ENCODE data around the gene FHIT.

Gene FHIT

GRCh38 chr3:60399292-60399691 lies 852.0 kb downstream of the FHIT start:
- H3K9me3 ChIP-seq (ENCODE audit: insufficient read depth, low read length), result no peaks in the 10 kb centered on the region
- no peak overlapping the region for H2AFZ ChIP-seq (ENCODE audit: low read depth, low read length)
- no peaks in the 10 kb centered on the region for H3K27me3 ChIP-seq (ENCODE audit: low read depth, low read length)
- no peak for TF ChIP-seq EZH2phosphoT487 (IDR thresholded peaks at IDR 0.05; ENCODE audit: low read depth)
- TF ChIP-seq CTCF (IDR thresholded peaks at IDR 0.05; ENCODE audit: low read depth, low read length), result no peak
- H3K4me2 ChIP-seq (ENCODE audit: low read length), result no peak overlapping the region
- no peaks in the 10 kb centered on the region for H3K36me3 ChIP-seq (replicated peaks; ENCODE audit: low read depth, low read length)
- H3K79me2 ChIP-seq (ENCODE audit: low read length), result no peaks in the 10 kb centered on the region
- H3K4me3 ChIP-seq (ENCODE audit: low read length), result no peak overlapping the region
- H4K20me1 ChIP-seq (ENCODE audit: insufficient read depth, low read length), result no peaks in the 10 kb centered on the region
- H3K27ac ChIP-seq (ENCODE audit: low read length), result no peak overlapping the region
- no peak overlapping the region for H3K9ac ChIP-seq (ENCODE audit: low read length)
- H3K4me1 ChIP-seq (ENCODE audit: low read length), result no peaks in the 10 kb centered on the region

- Histone ChIP-seq H3K36me3 (replicated peaks; ENCODE audit: low read depth, low read length) (no peaks in the 10 kb centered on the region), H4K20me1 (ENCODE audit: insufficient read depth, low read length) (no peaks in the 10 kb centered on the region), H3K79me2 (ENCODE audit: low read length) (no peaks in the 10 kb centered on the region), H3K4me1 (ENCODE audit: low read length) (no peaks in the 10 kb centered on the region), H2AFZ (ENCODE audit: low read depth, low read length) (no peak overlapping the region), H3K9me3 (ENCODE audit: insufficient read depth, low read length) (no peaks in the 10 kb centered on the region), H3K4me3 (ENCODE audit: low read length) (no peak overlapping the region), H3K9ac (ENCODE audit: low read length) (no peak overlapping the region), H3K27me3 (ENCODE audit: low read depth, low read length) (no peaks in the 10 kb centered on the region), H3K27ac (ENCODE audit: low read length) (no peak overlapping the region), H3K4me2 (ENCODE audit: low read length) (no peak overlapping the region)
- TF ChIP-seq EZH2phosphoT487 (IDR thresholded peaks at IDR 0.05; ENCODE audit: low read depth), result no peak
- TF ChIP-seq CTCF (IDR thresholded peaks at IDR 0.05; ENCODE audit: low read depth, low read length), result no peak
These were observed 856.0 kb downstream of the FHIT start for GRCh38 chr3:60395173-60395762.

GRCh38 chr3:60393946-60394345 lies 857.3 kb downstream of the FHIT start:
- no peak overlapping the region for H3K27ac ChIP-seq (ENCODE audit: low read length)
- H2AFZ ChIP-seq (ENCODE audit: low read depth, low read length), result no peak overlapping the region
- H3K4me3 ChIP-seq (ENCODE audit: low read length), result no peak overlapping the region
- H3K9ac ChIP-seq (ENCODE audit: low read length), result no peak overlapping the region
- H3K36me3 ChIP-seq (replicated peaks; ENCODE audit: low read depth, low read length), result no peaks in the 10 kb centered on the region
- H3K79me2 ChIP-seq (ENCODE audit: low read length), result no peaks in the 10 kb centered on the region
- H3K9me3 ChIP-seq (ENCODE audit: insufficient read depth, low read length), result no peaks in the 10 kb centered on the region
- no peak overlapping the region for H3K4me2 ChIP-seq (ENCODE audit: low read length)
- no peaks in the 10 kb centered on the region for H4K20me1 ChIP-seq (ENCODE audit: insufficient read depth, low read length)
- H3K27me3 ChIP-seq (ENCODE audit: low read depth, low read length), result no peaks in the 10 kb centered on the region
- no peaks in the 10 kb centered on the region for H3K4me1 ChIP-seq (ENCODE audit: low read length)
- TF ChIP-seq CTCF (IDR thresholded peaks at IDR 0.05; ENCODE audit: low read depth, low read length), result no peak
- TF ChIP-seq EZH2phosphoT487 (IDR thresholded peaks at IDR 0.05; ENCODE audit: low read depth), result no peak

GRCh38 chr3:60392501-60392900 lies 858.8 kb downstream of the FHIT start:
- Histone ChIP-seq H3K4me2 (ENCODE audit: low read length) (no peak overlapping the region), H3K4me3 (ENCODE audit: low read length) (no peak overlapping the region), H3K79me2 (ENCODE audit: low read length) (no peaks in the 10 kb centered on the region), H3K36me3 (replicated peaks; ENCODE audit: low read depth, low read length) (no peaks in the 10 kb centered on the region), H3K4me1 (ENCODE audit: low read length) (no peaks in the 10 kb centered on the region), H3K9me3 (ENCODE audit: insufficient read depth, low read length) (no peaks in the 10 kb centered on the region), H3K27me3 (ENCODE audit: low read depth, low read length) (no peaks in the 10 kb centered on the region), H4K20me1 (ENCODE audit: insufficient read depth, low read length) (no peaks in the 10 kb centered on the region), H3K27ac (ENCODE audit: low read length) (no peak overlapping the region), H2AFZ (ENCODE audit: low read depth, low read length) (no peak overlapping the region), H3K9ac (ENCODE audit: low read length) (no peak overlapping the region)
- TF ChIP-seq CTCF (IDR thresholded peaks at IDR 0.05; ENCODE audit: low read depth, low read length) (no peak), EZH2phosphoT487 (IDR thresholded peaks at IDR 0.05; ENCODE audit: low read depth) (no peak)
